OCI-LY3 (cell line): ENCODE results near the gene KDM1B.

Experiments
- CTCF ChIP-seq: fragments of 200-600, 300-600 bp; sonication (generic); IDR thresholded peaks from 2 replicates; pipeline ENCODE4 v1.5.1; 2014; ENCODE audit warnings: antibody characterized with exemption, low read length, low read depth
- EZH2phosphoT487 ChIP-seq: fragments of 200-600 bp; shearing (Covaris generic); IDR thresholded peaks from 2 replicates; pipeline ENCODE4 v1.6.1; 2018; ENCODE audit warnings: antibody characterized with exemption, mixed run types, low read depth

GRCh38 chr6:18245079-18245478 is 89.9 kb downstream of the KDM1B start:
- TF ChIP-seq CTCF (no peak), EZH2phosphoT487 (no peak)
